Inflammatory macrophage (primary cell): ENCODE measurements around the gene GRB10.

Experiments used
- DNase-seq, 2 donors: peaks; one replicate each; pipeline ENCODE4 v3.0.0-alpha.2; 2020 to 2022

The GRB10 gene

DNA sequence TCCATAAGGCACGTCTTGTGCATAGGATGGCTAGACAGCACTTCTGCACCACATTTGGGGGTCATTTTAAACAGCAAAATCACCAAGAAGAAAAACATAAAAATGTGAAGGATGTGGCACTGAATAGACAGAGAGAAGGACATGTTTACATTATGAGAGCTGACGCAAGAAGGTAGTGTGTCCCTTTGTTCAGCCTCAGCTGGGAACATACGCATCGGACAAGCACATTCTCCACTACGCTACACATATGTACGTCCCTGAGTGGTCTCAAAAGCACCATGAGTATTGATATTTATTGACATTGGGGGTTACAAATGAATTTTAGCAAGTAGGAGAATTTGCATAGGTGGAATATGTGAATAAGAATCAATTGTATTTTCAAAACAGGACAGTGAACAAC lies 237.7 kb downstream of the GRB10 start:
- DNase-seq, result no peak

DNA sequence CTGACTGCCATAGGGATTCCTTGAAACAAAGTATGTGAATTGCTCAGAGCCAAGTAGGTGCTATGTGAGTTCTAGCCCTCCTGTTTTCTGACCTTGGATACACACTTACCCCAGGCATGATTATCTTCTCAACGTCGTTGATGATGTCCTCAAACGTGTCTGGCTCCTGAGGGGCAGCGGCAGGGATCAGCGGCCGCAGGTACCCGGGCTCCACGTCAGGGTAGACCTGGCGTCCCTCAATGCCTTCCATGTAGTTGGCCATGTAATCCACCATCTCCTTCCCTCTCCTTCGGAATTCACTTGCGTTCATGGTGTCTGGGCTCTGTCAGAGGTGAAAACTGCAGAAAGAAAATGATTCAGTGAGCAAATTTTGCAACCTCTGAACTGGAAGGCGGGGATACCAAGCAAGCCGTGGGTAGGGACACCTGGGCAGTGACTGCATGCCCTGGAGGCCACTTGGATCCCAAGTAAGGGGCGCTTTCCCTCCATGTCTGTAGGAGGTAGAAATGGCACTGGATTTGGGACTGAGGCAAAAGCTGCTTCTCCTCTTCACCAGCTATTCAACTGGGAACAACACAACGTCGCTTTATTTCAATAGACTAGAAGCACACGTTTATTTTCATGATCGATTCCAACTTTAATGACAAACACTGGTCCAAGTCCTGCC lies 238.8 kb downstream of the GRB10 start:
- DNase-seq, result no peak

DNA sequence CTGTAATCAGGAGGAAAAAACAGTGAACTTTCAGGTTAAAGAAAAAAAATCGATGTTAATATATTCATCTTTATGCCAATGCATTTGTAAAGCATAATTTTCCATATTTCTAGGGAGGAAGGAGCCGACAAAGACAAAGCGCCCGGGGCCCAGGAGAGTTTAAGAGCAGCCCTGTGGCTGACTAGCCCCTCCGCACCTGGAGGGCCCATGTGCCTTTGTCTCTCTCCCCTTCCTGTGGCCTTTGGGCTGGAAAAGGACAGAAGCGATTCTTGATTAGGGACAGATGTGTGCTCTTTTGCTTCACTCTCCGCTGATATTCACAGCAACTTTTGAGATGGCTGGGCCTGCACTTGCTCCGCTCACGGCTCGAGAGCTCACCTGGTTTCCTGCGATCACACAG lies 240.6 kb downstream of the GRB10 start:
- no peak for DNase-seq

DNA sequence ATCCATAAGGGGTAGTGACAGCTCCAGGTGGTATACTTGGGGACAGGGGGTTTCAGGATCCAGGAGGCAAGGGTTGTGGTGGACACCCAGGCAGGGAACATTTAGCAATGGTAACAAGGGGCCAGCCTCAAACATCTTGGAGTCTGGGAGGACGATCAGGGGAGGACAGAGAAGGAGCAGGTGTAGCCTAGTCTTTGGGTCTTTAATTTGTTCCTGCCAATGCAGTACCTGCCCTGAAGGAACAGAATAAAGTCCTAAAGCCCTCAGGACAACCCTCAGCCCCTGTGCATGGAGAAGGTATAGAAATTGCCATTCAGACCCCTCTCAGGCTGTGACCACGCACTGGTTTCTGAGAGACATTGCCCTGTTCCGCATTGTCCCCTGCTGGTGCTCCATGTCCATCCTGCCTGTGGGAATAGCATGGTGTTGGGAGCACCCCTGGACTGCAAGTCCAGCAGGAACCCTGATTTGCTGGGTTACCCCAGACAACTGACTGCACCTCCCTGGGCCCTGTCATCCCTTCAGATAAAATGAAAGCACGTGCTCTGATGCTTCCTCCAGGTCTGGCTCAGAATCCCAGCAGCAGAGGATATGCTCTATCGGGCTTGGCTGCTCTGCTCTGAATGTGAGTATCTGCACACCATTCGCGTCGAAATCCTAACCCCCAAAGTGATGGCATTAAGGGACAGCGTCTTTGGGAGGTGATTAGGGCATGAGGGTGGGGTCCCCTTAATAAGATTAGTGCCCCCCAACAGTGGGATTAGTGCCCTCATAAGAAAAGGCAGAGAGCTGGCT lies 241.7 kb downstream of the GRB10 start:
- no peak for DNase-seq
